Activated CD4-positive, alpha-beta T cell treated with anti-CD3 and anti-CD28 coated beads for 4 hours (primary cell): ENCODE results near the gene ZFYVE28.

ENCODE experiments used
- DNase-seq, 2 donors: peaks; one replicate each; pipeline ENCODE4 v3.0.0-alpha.2; 2020

Gene ZFYVE28

DNA sequence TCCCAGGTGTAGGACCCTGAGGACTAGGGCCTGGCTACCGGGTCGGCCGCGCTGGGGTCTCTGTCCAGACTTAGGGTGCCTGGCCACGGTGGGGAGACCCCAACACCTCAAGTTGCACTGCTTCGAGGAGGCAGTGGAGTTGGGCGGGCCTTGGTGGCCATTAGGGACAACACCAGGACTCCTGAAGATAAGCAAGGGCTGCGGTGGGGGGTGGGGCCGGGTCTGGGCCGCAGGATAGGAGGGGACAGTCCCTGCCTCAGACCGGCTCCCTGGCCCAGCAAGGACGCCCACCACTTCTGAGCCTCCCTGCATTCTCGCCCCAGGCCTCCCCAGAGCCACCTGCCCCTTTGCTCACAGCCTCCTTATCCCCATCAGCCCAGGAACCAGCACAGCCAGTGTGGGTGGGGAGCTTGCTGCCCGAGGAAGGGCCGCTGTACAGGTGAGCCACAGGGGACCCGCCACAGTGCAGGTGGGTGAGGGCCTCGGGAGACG is 151.1 kb downstream of the ZFYVE28 start:
- no peak for DNase-seq

DNA sequence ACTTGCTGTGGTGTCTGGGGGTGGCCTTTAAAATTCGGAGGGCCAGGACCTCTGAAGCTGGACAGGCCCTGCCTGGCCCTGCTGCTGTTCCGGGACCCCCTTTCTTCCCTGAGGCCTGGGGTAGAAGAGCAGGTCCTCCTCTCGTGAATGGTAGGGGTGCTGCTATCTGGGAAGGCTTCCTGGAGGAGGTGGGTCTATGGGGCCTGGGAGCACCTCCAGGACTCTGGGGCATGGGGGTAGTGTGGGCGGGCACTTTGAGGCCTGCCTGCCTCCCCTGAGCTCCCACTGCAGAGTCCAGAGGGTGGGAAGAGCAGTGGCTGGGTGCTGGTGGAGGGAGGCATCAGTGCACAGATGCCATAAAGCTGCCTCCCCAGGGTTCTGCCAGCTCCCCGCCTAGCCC is 151.6 kb downstream of the ZFYVE28 start:
- no peak for DNase-seq

DNA sequence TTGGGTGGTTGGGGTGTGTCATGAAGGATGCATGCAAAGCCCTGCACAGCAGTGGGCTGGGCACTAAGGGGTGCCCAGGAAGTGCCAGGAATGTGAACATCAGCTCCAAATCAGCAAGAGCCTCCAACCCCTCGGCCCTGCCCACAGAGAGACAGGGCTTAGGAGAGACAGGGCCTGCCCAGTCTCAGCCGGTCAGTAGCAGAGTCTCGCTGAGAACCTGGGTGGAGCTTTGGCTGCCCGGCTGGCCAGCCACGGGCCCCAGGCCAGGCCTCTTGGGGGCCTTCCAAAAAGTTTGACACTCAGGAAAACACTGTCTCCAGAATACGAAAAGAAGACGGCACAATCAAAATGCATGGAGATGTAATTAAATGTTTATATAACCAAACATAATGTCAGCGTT is 152.3 kb downstream of the ZFYVE28 start:
- no peak for DNase-seq

DNA sequence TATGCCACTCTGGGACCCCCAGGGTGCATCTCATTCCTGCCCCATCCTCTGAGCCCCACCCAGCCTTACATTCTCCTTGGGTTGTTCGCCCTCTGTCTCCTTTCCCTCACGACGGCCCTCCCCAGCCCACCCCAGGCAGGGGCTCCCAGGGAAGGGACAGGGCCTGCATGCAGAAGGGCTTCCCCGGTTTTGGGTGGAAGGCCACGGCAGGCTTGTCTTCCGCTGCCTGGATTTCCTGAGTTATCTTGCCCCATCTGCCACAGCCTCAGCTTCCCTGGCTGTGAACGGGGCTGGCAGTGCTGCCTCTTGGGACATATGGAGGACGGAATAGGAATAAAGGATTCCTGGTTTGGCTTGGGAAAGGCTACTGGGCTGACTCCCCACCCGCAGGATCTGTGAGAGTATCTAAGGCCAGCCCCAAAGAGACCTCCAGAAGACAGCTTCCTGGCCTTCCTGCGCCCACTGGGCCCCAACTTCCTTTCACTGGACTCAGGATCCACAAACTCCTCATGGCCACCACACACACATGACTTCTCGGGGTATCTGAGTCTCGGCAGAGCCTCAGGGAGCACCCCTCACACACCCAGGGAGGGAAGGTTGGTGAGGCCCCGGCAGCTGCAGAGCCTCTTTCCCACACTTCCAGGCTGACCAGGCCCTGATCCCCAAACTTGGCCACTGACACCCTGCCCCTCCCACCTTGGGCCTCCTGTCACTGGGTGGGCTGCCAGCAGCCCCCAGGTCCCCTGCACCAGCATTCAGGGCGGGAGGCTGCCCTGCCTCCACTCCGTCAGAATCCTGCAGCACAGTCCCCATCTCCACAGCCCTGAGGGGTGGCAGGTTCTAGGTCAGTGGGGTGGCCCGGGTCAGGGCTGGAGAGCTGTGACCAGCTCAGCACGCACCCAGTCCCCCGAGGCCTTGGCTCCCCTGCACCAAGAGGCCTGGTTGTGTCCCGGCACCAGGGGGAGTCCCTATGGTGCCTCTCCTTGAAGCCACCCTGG is 153.0 kb downstream of the ZFYVE28 start:
- DNase-seq, result no peak

DNA sequence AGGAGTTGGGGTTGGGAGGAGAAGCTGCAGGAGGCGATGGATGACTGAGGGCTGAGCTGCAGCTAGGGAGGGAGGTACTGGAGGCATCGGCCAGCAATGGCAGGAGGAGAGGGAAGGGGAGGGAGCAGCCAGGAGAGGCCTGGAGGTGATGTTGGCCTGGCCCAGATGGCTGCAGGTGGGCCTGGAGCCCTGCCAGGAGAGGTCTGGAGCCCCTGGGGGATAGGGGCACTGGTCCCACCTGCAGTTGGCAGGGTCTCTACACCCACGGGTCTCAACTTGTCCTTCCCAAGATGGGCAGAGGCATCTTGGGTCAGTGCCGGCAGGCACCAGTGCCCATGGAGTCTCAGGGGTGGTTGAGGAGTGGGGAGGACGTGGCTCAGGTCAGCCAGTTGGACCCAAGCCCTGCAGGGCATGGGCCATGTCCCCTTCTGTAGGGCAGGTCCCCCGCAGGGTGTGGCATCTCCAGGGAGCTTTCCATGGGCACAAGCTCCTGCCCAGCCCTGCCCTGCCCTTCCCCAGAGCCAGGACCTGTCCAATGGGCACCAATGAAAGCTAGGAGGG is 153.9 kb downstream of the ZFYVE28 start:
- DNase-seq, result no peak

DNA sequence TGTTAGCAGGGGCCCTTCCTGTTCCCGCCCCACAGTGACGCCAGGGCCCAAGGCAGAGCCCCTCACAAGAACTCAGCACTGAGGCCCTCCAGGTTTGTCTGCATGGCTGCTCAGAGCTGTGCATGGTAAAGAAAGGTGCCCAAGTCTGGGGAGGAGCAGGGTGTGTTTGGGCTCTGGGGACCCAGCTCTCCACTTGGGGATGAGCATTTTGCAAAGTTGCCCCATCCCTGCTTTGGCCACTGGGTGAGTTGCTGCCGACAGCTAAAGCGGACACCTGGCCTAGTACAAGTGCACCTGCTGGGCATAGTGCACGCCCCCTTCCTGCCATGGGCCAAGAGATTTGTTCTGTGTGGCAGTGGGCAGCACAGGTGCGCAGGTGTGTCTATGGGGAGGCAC is 154.5 kb downstream of the ZFYVE28 start:
- no peak for DNase-seq

DNA sequence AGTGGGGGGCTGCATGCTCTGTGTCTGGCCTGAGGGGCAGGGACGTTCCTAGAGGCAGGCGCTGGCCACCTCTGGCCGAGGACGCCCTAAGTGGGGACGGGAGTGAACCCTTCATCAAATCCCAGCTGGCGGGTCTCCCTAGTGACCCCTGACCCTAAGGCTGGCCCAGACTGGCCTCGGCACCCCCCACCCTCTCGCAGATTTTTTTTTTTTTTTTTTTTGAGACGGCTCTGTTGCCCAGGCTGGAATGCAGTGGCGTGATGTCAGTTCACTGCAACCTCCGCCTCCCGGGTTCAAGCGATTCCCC is 155.5 kb downstream of the ZFYVE28 start:
- no peak for DNase-seq

DNA sequence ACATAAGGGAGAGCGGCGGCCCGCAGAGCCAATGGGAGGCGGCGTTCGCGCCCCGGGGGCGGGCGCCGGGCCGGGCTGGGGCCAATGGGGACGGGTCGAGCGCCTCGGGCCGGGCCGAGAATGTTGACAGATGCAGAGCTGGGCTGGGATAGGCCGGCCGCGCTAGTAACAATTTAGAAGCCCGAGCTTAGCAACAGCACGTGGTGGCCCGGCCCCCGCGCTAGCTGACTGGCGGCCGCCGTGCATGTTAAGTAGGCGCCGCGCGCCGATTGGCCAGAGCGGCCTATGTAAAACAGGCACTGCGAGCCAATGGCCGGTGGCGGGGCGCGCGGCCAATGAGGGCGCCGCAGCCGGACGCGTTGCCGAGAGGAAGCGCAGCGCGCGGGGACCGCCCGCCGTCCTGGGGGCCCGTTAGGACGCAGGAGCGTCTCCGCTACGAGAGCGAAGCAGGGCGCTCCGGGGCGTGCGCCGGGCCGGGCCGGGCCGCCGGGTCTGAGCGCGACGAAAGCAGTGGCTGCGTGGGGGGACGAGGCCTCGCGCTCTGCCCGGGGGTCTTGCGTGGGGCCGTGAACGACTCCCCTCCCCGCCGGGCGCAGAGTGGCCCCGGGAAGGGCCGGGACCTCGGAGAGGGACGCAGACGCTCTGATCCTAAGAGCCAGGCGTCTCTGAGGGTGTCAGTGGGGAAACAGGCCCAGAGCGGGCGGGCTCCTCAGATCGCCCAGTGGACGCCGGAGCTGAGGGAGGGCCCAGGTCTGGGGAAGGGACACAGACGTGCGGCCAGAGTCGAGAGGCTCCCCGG is 156.1 kb downstream of the ZFYVE28 start:
- peak; percentile 94 to 98 for DNase-seq

DNA sequence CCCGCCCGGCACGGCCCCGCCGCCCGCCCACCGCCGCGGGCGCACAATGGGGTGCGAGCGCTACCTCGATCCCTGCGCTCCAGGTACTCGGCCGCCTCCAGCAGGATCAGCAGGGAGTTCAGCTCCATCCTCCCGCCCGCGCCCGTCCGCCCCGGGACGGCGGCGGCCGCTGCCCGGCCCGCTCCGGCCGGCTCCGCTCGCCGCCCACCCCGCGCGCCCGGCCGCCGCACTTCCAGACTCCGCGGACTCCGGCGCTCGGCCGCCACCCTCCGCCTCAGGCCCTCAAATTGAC is 156.6 kb downstream of the ZFYVE28 start, which contains the start of gene MXD4:
Gene MXD4 (minus strand): TSS at position 257 of the 292 bp plus-strand sequence. CDS start 129 bp downstream, at position 128.
- DNase-seq, result no peak

DNA sequence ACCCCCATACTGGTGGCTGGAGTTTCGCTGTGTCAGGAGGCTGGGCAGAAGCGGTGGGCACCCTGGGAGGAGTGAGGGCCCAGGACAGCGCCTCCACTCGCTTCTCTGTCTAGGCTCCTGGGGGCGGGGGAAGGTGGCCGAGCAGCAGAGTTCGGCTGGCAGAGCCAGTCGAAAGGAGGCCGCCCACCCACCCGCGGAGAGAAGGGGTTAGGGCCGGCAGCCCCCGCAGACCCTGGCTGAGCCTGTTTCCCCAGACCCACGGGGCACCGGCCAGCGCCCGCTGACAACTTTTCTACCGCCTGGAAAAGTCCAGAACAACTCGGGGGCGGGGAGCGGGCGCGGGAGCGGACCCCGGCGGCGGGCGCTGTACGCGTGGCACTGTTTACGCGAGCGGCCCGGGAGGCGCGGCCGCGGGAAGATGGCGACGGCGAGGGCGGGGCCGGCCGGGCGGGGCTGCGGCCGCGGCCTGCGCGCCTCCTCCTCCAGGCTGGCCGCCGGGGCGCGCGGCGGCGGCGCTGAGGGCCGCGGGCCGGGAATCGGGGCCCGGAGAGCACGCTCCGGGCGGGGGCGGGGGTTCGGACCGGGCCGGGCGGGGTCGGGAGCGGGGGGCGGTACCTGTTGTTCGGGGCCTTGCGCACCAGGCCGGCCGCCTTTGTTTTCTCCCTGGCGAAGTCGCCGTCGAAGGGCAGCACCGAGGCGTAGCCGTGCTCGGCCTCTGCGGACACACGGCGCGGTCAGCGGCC is 157.2 kb downstream of the ZFYVE28 start:
- peak; percentile 24 to 40 for DNase-seq

DNA sequence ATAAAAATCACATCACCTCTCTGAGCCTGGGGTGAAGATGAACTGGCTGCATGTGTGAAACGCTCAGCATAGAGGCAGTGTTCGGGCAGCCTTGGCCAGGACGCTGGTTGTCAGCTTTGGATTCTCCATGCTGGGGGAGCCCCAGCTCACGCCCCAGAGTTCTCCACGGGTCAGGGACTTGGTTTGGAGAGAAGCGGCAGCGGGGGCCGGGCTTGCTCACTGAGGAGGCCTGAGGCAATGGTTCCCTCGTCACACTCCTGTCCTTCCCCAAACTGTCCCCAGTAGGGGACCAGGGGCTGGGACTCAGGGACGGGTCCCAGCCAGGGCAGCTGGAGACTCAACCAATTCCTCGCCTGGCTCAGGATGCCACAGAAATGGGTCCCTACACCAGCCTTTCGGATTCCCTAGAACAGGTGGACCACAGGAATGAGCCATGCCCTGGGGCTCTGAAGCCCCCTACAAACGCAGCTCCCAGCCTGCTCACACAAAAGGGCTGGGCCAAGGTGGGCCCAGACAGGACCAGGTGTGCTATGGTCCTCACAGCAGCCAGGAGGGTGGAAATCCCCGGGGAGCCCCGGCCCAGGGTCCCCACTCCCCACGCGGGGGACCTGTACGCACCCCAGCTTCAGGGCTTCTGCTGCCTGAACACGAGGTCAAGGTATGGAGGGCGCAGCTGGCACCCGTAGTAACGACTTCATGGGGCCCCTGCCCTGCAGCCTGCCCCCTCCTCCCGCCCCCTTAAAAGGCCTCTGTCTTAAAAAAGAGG is 157.9 kb downstream of the ZFYVE28 start:
- DNase-seq, result no peak

DNA sequence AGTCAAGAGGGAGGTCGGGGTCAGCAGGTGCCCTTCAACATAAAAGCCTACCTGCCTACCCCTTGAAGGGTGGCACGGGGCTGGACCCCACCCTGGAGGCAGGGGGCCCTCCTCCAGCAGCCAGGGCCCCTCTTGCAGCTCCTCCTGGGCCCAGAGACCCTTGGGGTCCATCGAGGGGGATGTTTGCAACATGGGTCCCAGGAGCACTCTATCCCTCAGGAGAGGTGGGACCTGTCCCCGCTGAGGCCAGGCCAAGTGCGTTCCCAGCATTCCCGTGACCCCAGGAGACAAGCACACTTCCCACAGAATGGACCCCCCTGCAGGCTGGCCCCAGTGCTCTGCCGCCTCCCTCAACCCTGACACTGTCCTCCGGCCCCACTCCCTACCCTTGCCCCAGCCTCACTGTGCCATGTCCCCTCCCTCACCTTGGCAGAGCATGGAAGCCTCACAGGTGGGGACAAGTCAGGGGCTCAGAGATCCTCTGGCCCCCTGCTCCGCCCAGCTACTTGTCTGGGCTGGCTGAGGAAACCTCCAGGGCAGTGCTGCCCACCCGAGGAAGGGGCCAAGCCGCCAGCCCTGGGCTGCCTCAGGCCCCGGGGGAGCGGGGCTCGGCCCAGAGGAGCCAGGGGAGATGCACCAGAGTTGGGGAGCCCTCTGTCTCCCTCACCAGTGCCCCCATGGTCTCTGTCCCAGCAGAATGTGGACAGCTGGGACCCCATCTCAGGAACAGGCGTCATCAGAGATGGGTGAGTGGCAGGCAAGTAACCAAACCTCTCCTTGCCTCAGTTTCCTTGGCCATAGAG is 158.7 kb downstream of the ZFYVE28 start:
- DNase-seq, result no peak

DNA sequence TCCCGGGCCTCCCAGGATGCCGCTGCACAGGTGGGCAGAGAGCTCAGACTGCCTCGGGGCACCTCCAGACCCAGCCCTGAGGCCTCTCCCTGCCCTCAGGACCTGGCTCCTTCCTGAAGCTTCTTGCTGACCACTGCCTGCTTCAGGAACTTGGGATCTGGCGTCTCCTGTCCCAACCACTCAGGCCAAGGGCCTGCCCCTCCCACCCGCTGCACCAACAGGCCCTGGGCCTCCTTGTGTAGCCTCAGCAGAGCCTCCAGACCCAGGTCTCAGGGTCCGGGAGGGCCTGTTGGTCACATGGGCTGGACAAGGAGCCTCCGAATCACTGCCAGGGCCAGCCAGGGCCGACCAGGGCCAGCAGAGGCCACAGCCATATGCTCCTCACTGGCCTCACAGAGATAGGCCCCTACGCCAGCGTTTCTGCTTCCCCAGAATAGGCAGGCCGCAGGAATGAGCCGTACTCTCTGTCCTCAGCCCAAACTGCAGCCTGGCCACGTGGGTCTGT is 159.4 kb downstream of the ZFYVE28 start:
- no peak for DNase-seq

DNA sequence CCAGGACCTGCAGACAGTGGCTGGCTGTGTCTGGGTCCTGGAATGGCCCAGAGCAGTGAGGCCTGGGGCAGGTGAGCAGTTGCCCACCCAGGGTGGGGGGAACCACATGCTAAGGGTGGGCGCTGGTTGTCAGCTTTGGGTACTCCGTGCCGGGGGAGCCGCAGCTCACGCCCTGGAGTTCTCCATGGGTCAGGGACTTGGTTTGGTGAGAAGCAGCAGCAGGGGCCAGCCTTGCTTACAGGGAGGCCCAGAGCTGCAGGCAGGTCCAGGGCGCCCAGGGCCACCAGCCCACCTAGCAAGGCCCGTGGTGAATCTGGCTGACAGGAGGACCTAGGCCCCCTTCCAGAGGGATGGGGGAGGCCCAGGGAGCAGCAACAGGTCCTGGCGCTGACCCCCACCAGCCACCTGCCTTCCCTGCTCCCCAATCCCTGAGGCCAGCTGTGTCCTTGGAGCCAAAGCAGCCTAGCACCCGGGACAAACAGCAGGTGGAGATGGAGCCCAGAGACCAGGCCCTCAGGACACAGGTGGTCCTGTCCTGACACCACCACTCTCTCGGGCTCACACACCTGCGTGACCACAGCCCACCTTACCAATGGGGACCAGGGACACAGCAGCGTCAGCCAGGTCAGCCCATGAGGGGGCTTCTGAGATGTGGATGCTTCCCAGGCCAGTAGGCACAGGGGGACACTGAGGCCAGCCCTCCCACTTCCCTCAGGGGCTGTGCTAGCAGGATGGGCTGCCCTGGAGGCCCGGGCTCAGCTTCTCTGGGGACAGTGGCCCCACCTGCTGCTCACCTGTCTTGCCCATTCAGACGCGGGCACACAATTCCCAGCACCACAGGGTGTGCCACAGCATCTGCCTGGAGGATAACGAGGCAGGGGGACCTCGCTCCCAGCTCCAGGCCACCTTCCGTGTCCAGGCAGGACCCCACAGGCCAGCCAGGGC is 160.1 kb downstream of the ZFYVE28 start:
- no peak for DNase-seq

DNA sequence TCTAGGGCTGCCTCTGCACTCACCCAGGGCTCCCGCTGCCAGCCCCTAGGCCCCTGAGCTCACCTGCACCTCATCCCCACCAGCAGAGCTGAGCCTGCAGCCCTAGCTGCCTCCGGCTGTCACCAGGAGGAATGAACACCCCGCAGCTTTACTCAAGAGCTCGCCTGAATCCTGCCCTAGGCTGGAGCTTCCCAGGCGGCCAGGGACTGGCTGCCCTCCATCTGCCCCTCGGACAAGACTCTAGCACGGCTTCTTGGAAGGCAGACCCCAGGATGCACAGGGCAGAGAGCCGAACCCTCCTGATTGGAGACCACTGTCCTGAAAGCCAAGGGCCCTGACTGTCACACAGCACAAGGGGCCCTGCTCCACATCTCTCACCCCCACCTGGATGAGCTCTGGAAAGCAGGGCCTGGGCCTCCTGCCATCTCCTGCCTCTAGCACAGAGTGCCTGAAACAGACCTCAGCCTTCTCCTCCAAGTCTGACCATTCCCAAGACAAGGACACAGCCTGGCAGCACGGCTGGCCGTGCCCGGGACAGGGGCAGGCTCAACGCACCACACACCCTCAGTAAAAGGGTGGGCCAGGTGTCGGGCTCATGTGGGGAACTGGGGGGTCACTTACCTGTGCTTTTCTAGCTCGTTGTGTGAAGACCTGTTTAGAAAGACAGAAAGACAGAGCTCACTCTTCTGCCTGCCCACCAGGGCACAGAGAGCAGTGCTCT is 160.9 kb downstream of the ZFYVE28 start:
- DNase-seq, result no peak

DNA sequence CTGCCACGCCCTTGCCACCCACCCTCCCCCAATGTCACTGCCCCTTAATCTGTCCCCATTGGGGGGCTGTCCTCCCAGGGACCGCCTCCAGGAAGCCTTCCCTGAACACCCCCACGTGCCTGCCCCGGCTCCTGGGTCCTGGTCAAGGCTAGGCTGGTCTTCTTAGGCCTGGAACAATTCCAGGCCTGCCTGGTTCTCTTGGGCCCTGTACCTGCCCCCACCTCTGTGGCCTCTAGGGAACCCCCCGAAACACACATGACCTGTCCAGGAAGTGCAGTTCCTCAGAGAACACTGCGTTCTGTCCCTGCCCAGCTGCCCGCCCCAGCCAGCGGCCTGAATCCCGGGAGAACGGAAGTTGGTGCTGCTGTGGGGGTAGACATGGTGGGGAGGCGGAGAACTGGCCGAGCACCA is 161.7 kb downstream of the ZFYVE28 start:
- DNase-seq, result no peak

DNA sequence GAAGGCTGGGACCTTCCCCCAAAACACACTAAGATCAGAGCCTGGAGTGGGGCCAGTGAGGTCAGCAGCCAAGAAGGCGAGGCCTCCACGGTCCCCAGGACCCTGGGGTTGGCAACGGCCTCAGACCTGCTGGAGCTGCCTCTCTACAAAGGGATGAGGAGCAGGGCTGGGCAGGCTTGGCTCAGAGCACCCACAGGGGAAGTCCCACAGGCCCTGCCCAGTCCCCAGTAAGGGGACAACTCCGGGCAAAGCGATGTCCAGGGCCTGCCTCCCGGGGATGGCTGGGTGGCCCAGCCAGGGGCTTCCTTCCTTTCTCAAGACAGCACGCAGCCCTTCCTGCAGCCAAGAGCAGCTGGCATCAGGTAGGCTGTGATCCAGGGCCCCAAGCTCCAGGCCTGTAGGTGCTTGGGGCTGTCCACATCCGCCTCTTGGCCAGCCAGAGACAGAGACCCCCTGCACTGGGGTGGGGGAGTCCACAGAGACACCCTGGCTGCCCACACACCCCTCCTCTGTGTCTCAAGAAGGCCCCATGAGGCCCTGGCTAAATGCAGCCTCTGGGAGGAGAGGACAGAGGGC is 162.2 kb downstream of the ZFYVE28 start:
- peak in 1 of 2 donors; percentile 1 for DNase-seq

DNA sequence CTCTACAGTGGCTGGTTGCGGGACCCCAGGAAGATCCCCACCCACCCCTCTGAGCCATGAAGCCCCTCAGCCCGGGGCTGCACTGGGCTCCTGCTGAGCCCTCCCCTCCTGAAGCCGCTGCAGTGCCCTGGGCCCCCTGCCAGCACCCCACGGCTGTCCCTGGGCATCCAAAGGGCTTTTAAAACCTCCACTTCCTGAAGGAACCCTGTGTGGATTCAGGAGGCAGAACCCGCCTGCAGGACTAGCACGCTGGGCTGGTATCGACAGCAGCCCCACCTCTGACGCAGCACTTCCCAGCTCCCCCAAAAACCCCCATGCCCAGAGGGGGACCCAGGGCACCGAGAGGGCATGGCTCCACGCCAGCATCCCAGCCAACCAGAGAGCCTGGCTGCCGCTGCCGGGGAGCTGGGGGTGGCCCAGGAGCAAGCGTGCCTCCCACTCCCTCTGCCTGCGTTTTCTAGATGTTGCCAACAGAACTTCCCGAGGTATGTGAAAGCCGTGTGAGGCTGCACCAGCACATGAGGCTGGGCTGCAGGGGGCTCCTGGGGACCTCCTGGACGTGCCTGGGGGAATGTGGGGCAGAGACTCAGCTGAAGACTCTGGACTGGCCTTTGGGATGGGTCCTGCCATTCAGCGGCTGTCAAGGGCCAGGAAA is 162.8 kb downstream of the ZFYVE28 start:
- peak in 1 of 2 donors; percentile 1 for DNase-seq
